SIG-M5 (cell line): ENCODE measurements around the gene F2RL1.
"Not testable (repeated sequence)": the region's sequence is repeated elsewhere in the genome, so short reads cannot be mapped to it uniquely, and the experiment has no call there.

Experiments
- DNase-seq: peaks from one replicate; lab custom pipeline; 2025; lab: John Stamatoyannopoulos, UW

Gene F2RL1

GRCh38 chr5:76805821-76806505 is 12.9 kb upstream of the F2RL1 start:
- DNase-seq: no peak

- DNase-seq: no peak
Measured at GRCh38 chr5:76807296-76807695, 11.5 kb upstream of the F2RL1 start.

GRCh38 chr5:76808141-76808691 is 10.6 kb upstream of the F2RL1 start:
- no peak for DNase-seq

- DNase-seq: no peak
Measured at GRCh38 chr5:76809141-76809540, 9.7 kb upstream of the F2RL1 start.

- DNase-seq: no peak
Measured at GRCh38 chr5:76810236-76810635, 8.6 kb upstream of the F2RL1 start.

GRCh38 chr5:76811214-76811613 is 7.6 kb upstream of the F2RL1 start:
- no peak for DNase-seq

- DNase-seq: not testable (repeated sequence)
Measured at GRCh38 chr5:76812209-76812608, 6.6 kb upstream of the F2RL1 start.

- no peak for DNase-seq
Measured at GRCh38 chr5:76813982-76814562, 4.8 kb upstream of the F2RL1 start.

GRCh38 chr5:76816110-76816831 is 2.6 kb upstream of the F2RL1 start:
- DNase-seq: no peak

- DNase-seq: no peak
Measured at GRCh38 chr5:76819851-76820525, 1.2 kb downstream of the F2RL1 start.

- no peak for DNase-seq
Measured at GRCh38 chr5:76820526-76820890, 1.7 kb downstream of the F2RL1 start.

- DNase-seq: no peak
Measured at GRCh38 chr5:76821136-76821535, 2.3 kb downstream of the F2RL1 start.

- DNase-seq: not testable (repeated sequence)
Measured at GRCh38 chr5:76822105-76822731, 3.4 kb downstream of the F2RL1 start.

- not testable (repeated sequence) for DNase-seq
Measured at GRCh38 chr5:76826416-76826815, 7.6 kb downstream of the F2RL1 start.

- DNase-seq: no peak
Measured at GRCh38 chr5:76831110-76831452, 12.3 kb downstream of the F2RL1 start.

GRCh38 chr5:76836181-76836580 is 17.4 kb downstream of the F2RL1 start:
- DNase-seq: no peak

GRCh38 chr5:76836585-76836984 is 17.8 kb downstream of the F2RL1 start:
- DNase-seq: no peak

GRCh38 chr5:76838481-76839261 is 19.8 kb downstream of the F2RL1 start:
- no peak for DNase-seq

GRCh38 chr5:76841361-76841760 is 22.5 kb downstream of the F2RL1 start:
- no peak for DNase-seq

- DNase-seq: no peak
Measured at GRCh38 chr5:76845890-76846289, 27.1 kb downstream of the F2RL1 start.
